Mucosa of descending colon (tissue), 3 donors: ENCODE measurements around the gene PLET1. TPM values are rescaled to one million over a fixed set of nuclear protein-coding genes. Genes with fewer than 3 reads are reported as not detected.

Experiments
- ATAC-seq: fragments of 200-7000 bp; cut with Tn5 transposase; one replicate; pipeline ENCODE4 v1.9.1; 2020; ENCODE audit warnings: mild to moderate bottlenecking, moderate library complexity
- DNase-seq, 3 donors: peaks; one replicate each; pipeline ENCODE4 v3.0.0-alpha.2; 2020
- H3K36me3 ChIP-seq: fragments of 200-600 bp; one replicate; pipeline ENCODE4 v1.8.0; 2021; ENCODE audit warnings: low read depth, mild to moderate bottlenecking
- H3K4me1 ChIP-seq: fragments of 200-600 bp; one replicate; pipeline ENCODE4 v1.8.0; 2021; ENCODE audit warnings: low read depth, mild to moderate bottlenecking
- H3K4me3 ChIP-seq: fragments of 200-600 bp; one replicate; pipeline ENCODE4 v1.8.0; 2021; ENCODE audit warnings: mild to moderate bottlenecking
- H3K9me3 ChIP-seq: fragments of 200-600 bp; one replicate; pipeline ENCODE4 v1.8.0; 2021; ENCODE audit warnings: mild to moderate bottlenecking
- CTCF ChIP-seq: fragments of 200-600 bp; IDR thresholded peaks from one replicate; pipeline ENCODE4 v1.8.0; 2022; ENCODE audit warnings: antibody characterized with exemption, mild to moderate bottlenecking
- intact Hi-C, 2 donors: fragments of 100-400 bp; cut with DNase I in 1 of 2; cut with micrococcal nuclease in 1 of 2; formaldehyde crosslinking; loops; one replicate each; pipeline versions ENCODE4 v1.11.0 to v1.11.1; 2022; cut with DNase I, micrococcal nuclease
- total RNA-seq, 3 donors: library from RNA; stranded (reverse); fragmentation: NEBNext Ultra II Directional in 2 of 3; extraction: Animal tissue kit (Norgen Biotek cat#: 25700) in 2 of 3; gene quantifications; one replicate each; pipeline versions ENCODE4 v1.2.1 to v1.2.4, GENCODE V29; 2021 to 2023
- donor health status: DM: no; HTN: no; CAD: no; lungs with moderate emphysema.
- donor health status: DM: no; HTN: no; CAD: no.
- donor health status: DM: no; HTN: yes; CAD: no.

PLET1 gene
- total RNA-seq, 3 donors from 2014 or later, result not detected

GRCh38 chr11:112241486-112241885, 19.2 kb downstream of the PLET1 start:
- no peaks in the 10 kb centered on the region for H3K4me1 ChIP-seq
- no peaks in the 10 kb centered on the region for H3K9me3 ChIP-seq
- no peaks in the 10 kb centered on the region for H3K36me3 ChIP-seq
- no peak for TF ChIP-seq CTCF
- no peak overlapping the region for H3K4me3 ChIP-seq
- DNase-seq (peak in 1 of 3 donors; percentile 21), ATAC-seq (peak; percentile 43)
- intact Hi-C loops, result no loop called here

GRCh38 chr11:112238041-112238440, 22.6 kb downstream of the PLET1 start:
- Histone ChIP-seq H3K4me3 (no peak overlapping the region), H3K4me1 (no peaks in the 10 kb centered on the region), H3K36me3 (no peaks in the 10 kb centered on the region), H3K9me3 (no peaks in the 10 kb centered on the region)
- intact Hi-C loops, result no loop called here
- ATAC-seq, result no peak
- DNase-seq, result no peak
- TF ChIP-seq CTCF, result no peak

- TF ChIP-seq CTCF, result no peak
- Histone ChIP-seq H3K4me3 (no peak overlapping the region), H3K9me3 (no peaks in the 10 kb centered on the region), H3K4me1 (no peaks in the 10 kb centered on the region), H3K36me3 (no peaks in the 10 kb centered on the region)
- intact Hi-C loops, result no loop called here
- no peak for ATAC-seq
- DNase-seq, result no peak
Measured at GRCh38 chr11:112237451-112237850, 23.2 kb downstream of the PLET1 start.

- intact Hi-C loops, result no loop called here
- Histone ChIP-seq H3K4me3 (no peak overlapping the region), H3K4me1 (no peaks in the 10 kb centered on the region), H3K9me3 (no peaks in the 10 kb centered on the region), H3K36me3 (no peaks in the 10 kb centered on the region)
- DNase-seq (no peak), ATAC-seq (no peak)
- TF ChIP-seq CTCF, result no peak
Measured at GRCh38 chr11:112235750-112236390, 24.8 kb downstream of the PLET1 start.

GRCh38 chr11:112231952-112232351, 28.7 kb downstream of the PLET1 start:
- DNase-seq, result no peak
- H3K4me3 ChIP-seq, result no peak overlapping the region
- no peaks in the 10 kb centered on the region for H3K9me3 ChIP-seq
- H3K36me3 ChIP-seq, result no peaks in the 10 kb centered on the region
- H3K4me1 ChIP-seq, result peaks cover 11% of the 10 kb centered on the region
- no peak for TF ChIP-seq CTCF
- intact Hi-C loops, result no loop called here
- ATAC-seq, result no peak
